CD4-positive, alpha-beta T cell (primary cell): ENCODE results near the gene PPIF. TPM values are rescaled to one million over a fixed set of nuclear protein-coding genes. Genes with fewer than 3 reads are reported as not detected.

Source experiments
- ATAC-seq: fragments of 200-7000 bp; cut with Tn5 transposase; one replicate; pipeline ENCODE4 v1.10.0; 2022; ENCODE audit warnings: mild to moderate bottlenecking; ENCODE audit not compliant: poor library complexity
- CTCF ChIA-PET: fragments of 350-600 bp; sonication (Branson Sonifier 250); formaldehyde crosslinking; loops from one replicate; lab custom pipeline; 2021; ENCODE audit warnings: antibody characterized with exemption, inconsistent platforms; lab: Charles Lee
- POLR2A ChIA-PET: fragments of 350-600 bp; sonication (Branson Sonifier 250); formaldehyde crosslinking; loops from one replicate; lab custom pipeline; 2021; ENCODE audit warnings: antibody characterized with exemption, inconsistent platforms; lab: Charles Lee
- DNase-seq, 14 experiments: peaks; one replicate each; pipeline ENCODE4 v3.0.0-alpha.2; 2013 to 2020; ENCODE audit warnings: mixed read lengths in 2 of 14
- H3K27ac ChIP-seq, 2 donors: one replicate each; pipeline versions ENCODE4 v1.5.1 to v1.7.0; 2013; ENCODE audit warnings: low read length in 2 of 2, low read depth in 1 of 2, mild to moderate bottlenecking in 1 of 2
- H3K27me3 ChIP-seq, 2 experiments: 1 replicate in 1 of 2; 2 replicates in 1 of 2; pipeline versions ENCODE4 v1.6.1 to v1.7.0; 2013; ENCODE audit warnings: low read length in 2 of 2, control low read depth in 1 of 2, mild to moderate bottlenecking in 1 of 2, moderate library complexity in 1 of 2; ENCODE audit not compliant: insufficient read depth in 2 of 2, control insufficient read depth in 1 of 2
- H3K36me3 ChIP-seq: one replicate; pipeline ENCODE4 v1.6.1; 2013; ENCODE audit warnings: low read length, control low read depth; ENCODE audit not compliant: insufficient read depth
- H3K4me1 ChIP-seq: one replicate; pipeline ENCODE4 v1.6.1; 2013; ENCODE audit warnings: low read length, control low read depth; ENCODE audit not compliant: insufficient read depth
- H3K4me3 ChIP-seq: one replicate; pipeline ENCODE4 v1.5.1; 2013; ENCODE audit warnings: mild to moderate bottlenecking, low read length, moderate library complexity
- H3K9me3 ChIP-seq, 2 experiments: 1 replicate in 1 of 2; 2 replicates in 1 of 2; pipeline versions ENCODE4 v1.6.1 to v1.7.0; 2013; ENCODE audit warnings: low read length in 2 of 2, mild to moderate bottlenecking in 2 of 2, control low read depth in 1 of 2, moderate library complexity in 1 of 2; ENCODE audit not compliant: control insufficient read depth in 1 of 2, insufficient read depth in 1 of 2
- H3K27ac Mint-ChIP-seq: one replicate; pipeline ENCODE4 v1.8.0; 2020; ENCODE audit warnings: mixed read lengths
- H3K27me3 Mint-ChIP-seq: one replicate; pipeline ENCODE4 v1.8.0; 2021; ENCODE audit warnings: mixed read lengths
- H3K36me3 Mint-ChIP-seq: one replicate; pipeline ENCODE4 v1.8.0; 2021; ENCODE audit warnings: low read depth, mixed read lengths
- H3K4me1 Mint-ChIP-seq: one replicate; pipeline ENCODE4 v1.8.0; 2021; ENCODE audit warnings: low read depth, mixed read lengths
- H3K4me3 Mint-ChIP-seq: one replicate; pipeline ENCODE4 v1.8.0; 2020; ENCODE audit warnings: mild to moderate bottlenecking, mixed read lengths
- H3K9me3 Mint-ChIP-seq: one replicate; pipeline ENCODE4 v1.8.0; 2020; ENCODE audit warnings: mixed read lengths
- CTCF ChIP-seq: fragments of 200-600 bp; IDR thresholded peaks from one replicate; pipeline ENCODE4 v1.8.0; 2022; ENCODE audit warnings: antibody characterized with exemption, mild to moderate bottlenecking
- intact Hi-C, 2 experiments: fragments of 100-400 bp; cut with DNase I in 1 of 2; cut with micrococcal nuclease in 1 of 2; formaldehyde crosslinking; loops; one replicate each; pipeline versions ENCODE4 v1.15.1 to v1.9.0; 2023 to 2025; cut with DNase I, micrococcal nuclease
- total RNA-seq, 174 experiments: library from RNA in 2 of 174; stranded (reverse) in 2 of 174; gene quantifications; one replicate each; pipeline ENCODE4 v1.2.3 and lab custom pipeline; 2021 to 2026

The PPIF gene
- total RNA-seq, 2 experiments from 2014 or later, result 42.4 to 42.7 TPM

- no peak overlapping the region for H3K4me3 Mint-ChIP-seq
- DNase-seq (peak in 2 of 14 experiments; percentile 1 to 16), ATAC-seq (no peak)
- CTCF ChIA-PET, result no interaction called here
- no peak for TF ChIP-seq CTCF
- POLR2A ChIA-PET, result no interaction called here
- H3K36me3 ChIP-seq, result no peaks in the 10 kb centered on the region
- no peaks in the 10 kb centered on the region for H3K27me3 ChIP-seq
- H3K4me1 Mint-ChIP-seq, result no peaks in the 10 kb centered on the region
- H3K36me3 Mint-ChIP-seq, result no peaks in the 10 kb centered on the region
- intact Hi-C loops, result no loop called here
- H3K4me1 ChIP-seq, result no peaks in the 10 kb centered on the region
- H3K27ac Mint-ChIP-seq, result no peak overlapping the region
- no peaks in the 10 kb centered on the region for H3K9me3 Mint-ChIP-seq
- no peak overlapping the region for H3K4me3 ChIP-seq
- no peaks in the 10 kb centered on the region for H3K9me3 ChIP-seq
- H3K27ac ChIP-seq, result no peak overlapping the region
- no peaks in the 10 kb centered on the region for H3K27me3 Mint-ChIP-seq
These were observed 38.1 kb downstream of the PPIF start for GRCh38 chr10:79385392-79385795.

GRCh38 chr10:79385804-79386531 lies 38.7 kb downstream of the PPIF start:
- no peak overlapping the region for H3K27ac ChIP-seq
- H3K9me3 Mint-ChIP-seq, result no peaks in the 10 kb centered on the region
- H3K27me3 ChIP-seq, result no peaks in the 10 kb centered on the region
- H3K4me1 ChIP-seq, result no peaks in the 10 kb centered on the region
- no peaks in the 10 kb centered on the region for H3K9me3 ChIP-seq
- no peak overlapping the region for H3K4me3 ChIP-seq
- no peaks in the 10 kb centered on the region for H3K36me3 Mint-ChIP-seq
- no peaks in the 10 kb centered on the region for H3K4me1 Mint-ChIP-seq
- ATAC-seq (no peak), DNase-seq (peak in 1 of 14 experiments; percentile 31)
- H3K36me3 ChIP-seq, result no peaks in the 10 kb centered on the region
- no peak overlapping the region for H3K27ac Mint-ChIP-seq
- ChIA-PET CTCF (no interaction called here), POLR2A (no interaction called here)
- TF ChIP-seq CTCF, result no peak
- intact Hi-C loops, result no loop called here
- H3K27me3 Mint-ChIP-seq, result no peaks in the 10 kb centered on the region
- no peak overlapping the region for H3K4me3 Mint-ChIP-seq

GRCh38 chr10:79386637-79387465 lies 39.6 kb downstream of the PPIF start:
- POLR2A ChIA-PET, result no interaction called here
- H3K9me3 Mint-ChIP-seq, result no peaks in the 10 kb centered on the region
- H3K4me1 ChIP-seq, result no peaks in the 10 kb centered on the region
- no peak overlapping the region for H3K27ac Mint-ChIP-seq
- H3K27ac ChIP-seq, result no peak overlapping the region
- no peaks in the 10 kb centered on the region for H3K27me3 Mint-ChIP-seq
- no peaks in the 10 kb centered on the region for H3K36me3 ChIP-seq
- peak in 1 of 14 experiments; percentile 27 for DNase-seq
- intact Hi-C loops, result no loop called here
- H3K9me3 ChIP-seq, result no peaks in the 10 kb centered on the region
- no peak for TF ChIP-seq CTCF
- CTCF ChIA-PET, result no interaction called here
- H3K27me3 ChIP-seq, result no peaks in the 10 kb centered on the region
- ATAC-seq, result no peak
- H3K36me3 Mint-ChIP-seq, result no peaks in the 10 kb centered on the region
- H3K4me1 Mint-ChIP-seq, result no peaks in the 10 kb centered on the region
- H3K4me3 ChIP-seq, result no peak overlapping the region
- H3K4me3 Mint-ChIP-seq, result no peak overlapping the region
